GM19324 (cell line): ENCODE measurements around the gene TMEFF1.

Experiments
- ATAC-seq: cut with Tn5 transposase; IDR thresholded peaks from one replicate; pipeline ENCODE4 v1.9.1; 2021; ENCODE audit warnings: mild to moderate bottlenecking, moderate library complexity; ENCODE audit not compliant: unreplicated experiment, low FRiP score

Gene TMEFF1

GRCh38 chr9:100445903-100446549 lies 26.9 kb upstream of the TMEFF1 start:
- ATAC-seq, result no peak

GRCh38 chr9:100447041-100447440 lies 25.9 kb upstream of the TMEFF1 start:
- no peak for ATAC-seq

- no peak for ATAC-seq
Measured at GRCh38 chr9:100448266-100448665, 24.7 kb upstream of the TMEFF1 start.

GRCh38 chr9:100449420-100449819 lies 23.5 kb upstream of the TMEFF1 start:
- no peak for ATAC-seq

- no peak for ATAC-seq
Measured at GRCh38 chr9:100452894-100453293, 20.1 kb upstream of the TMEFF1 start.

GRCh38 chr9:100455470-100455869 lies 17.5 kb upstream of the TMEFF1 start:
- no peak for ATAC-seq

- ATAC-seq, result no peak
Measured at GRCh38 chr9:100457517-100457916, 15.4 kb upstream of the TMEFF1 start.

GRCh38 chr9:100459963-100460362 lies 13.0 kb upstream of the TMEFF1 start:
- ATAC-seq, result no peak

- no peak for ATAC-seq
Measured at GRCh38 chr9:100465274-100465673, 7.7 kb upstream of the TMEFF1 start.

GRCh38 chr9:100465761-100466160 lies 7.2 kb upstream of the TMEFF1 start:
- ATAC-seq, result no peak

GRCh38 chr9:100466171-100466828 lies 6.6 kb upstream of the TMEFF1 start:
- ATAC-seq, result no peak

GRCh38 chr9:100466829-100467221 lies 6.1 kb upstream of the TMEFF1 start:
- no peak for ATAC-seq

- no peak for ATAC-seq
Measured at GRCh38 chr9:100468041-100468440, 4.9 kb upstream of the TMEFF1 start.

GRCh38 chr9:100472268-100472667 lies 681 bp upstream of the TMEFF1 start:
- no peak for ATAC-seq

GRCh38 chr9:100473276-100474081 lies 530 bp downstream of the TMEFF1 start:
- ATAC-seq, result peak; percentile 69

GRCh38 chr9:100474082-100474923 lies 1.4 kb downstream of the TMEFF1 start:
- ATAC-seq, result no peak

- ATAC-seq, result no peak
Measured at GRCh38 chr9:100474924-100475276, 2.0 kb downstream of the TMEFF1 start.

- ATAC-seq, result no peak
Measured at GRCh38 chr9:100477241-100477640, 4.3 kb downstream of the TMEFF1 start.

GRCh38 chr9:100478192-100478591 lies 5.2 kb downstream of the TMEFF1 start:
- ATAC-seq, result no peak

- ATAC-seq, result no peak
Measured at GRCh38 chr9:100479820-100480219, 6.9 kb downstream of the TMEFF1 start.

- no peak for ATAC-seq
Measured at GRCh38 chr9:100485196-100485595, 12.2 kb downstream of the TMEFF1 start.
